B cell (primary cell): ENCODE data around the gene PPP4R4. TPM values are rescaled to one million over a fixed set of nuclear protein-coding genes. Genes with fewer than 3 reads are reported as not detected.

Source experiments
- ATAC-seq: fragments of 200-7000 bp; cut with Tn5 transposase; one replicate; pipeline ENCODE4 v1.10.0; 2021; ENCODE audit warnings: low read depth, mild to moderate bottlenecking, moderate number of reproducible peaks, moderate library complexity
- CTCF ChIA-PET: fragments of 350-600 bp; sonication (Branson Sonifier 250); formaldehyde crosslinking; loops from one replicate; lab custom pipeline; 2021; ENCODE audit warnings: antibody characterized with exemption, inconsistent platforms; lab: Charles Lee
- POLR2A ChIA-PET: fragments of 350-600 bp; sonication (Branson Sonifier 250); formaldehyde crosslinking; loops from one replicate; lab custom pipeline; 2021; ENCODE audit warnings: antibody characterized with exemption; lab: Charles Lee
- DNase-seq: peaks from one replicate; pipeline ENCODE4 v3.0.0; 2013
- H2AFZ ChIP-seq: 2 replicates; pipeline ENCODE4 v1.6.1; 2012; ENCODE audit warnings: mild to moderate bottlenecking, low read depth, low read length; ENCODE audit not compliant: insufficient read depth, poor library complexity, severe bottlenecking
- H3K27ac ChIP-seq, 2 donors: 1 replicate in 1 of 2; 2 replicates in 1 of 2; pipeline ENCODE4 v1.5.1; 2012 to 2013; ENCODE audit warnings: low read length in 2 of 2, mild to moderate bottlenecking in 2 of 2, moderate library complexity in 1 of 2
- H3K27me3 ChIP-seq, 4 experiments: fragments of 200-600 bp in 1 of 4; sonication (generic) in 1 of 4; replicated peaks in 1 of 4; 1 replicate in 2 of 4; 2 replicates in 2 of 4; pipeline versions ENCODE4 v1.6.1 to v1.7.0; 2013 to 2016; ENCODE audit warnings: low read length in 3 of 4, mild to moderate bottlenecking in 2 of 4, mixed read lengths in 1 of 4, moderate library complexity in 1 of 4; ENCODE audit not compliant: insufficient read depth in 4 of 4, control insufficient read depth in 3 of 4; ENCODE audit errors: control extremely low read depth in 1 of 4
- H3K36me3 ChIP-seq, 2 experiments: replicated peaks in 1 of 2; 1 replicate in 1 of 2; 2 replicates in 1 of 2; pipeline versions ENCODE4 v1.6.1 to v1.7.1; 2013; ENCODE audit warnings: low read length in 1 of 2; ENCODE audit not compliant: insufficient read depth in 2 of 2, control insufficient read depth in 1 of 2; ENCODE audit errors: control extremely low read depth in 1 of 2, extremely low read depth in 1 of 2
- H3K4me1 ChIP-seq, 2 donors: fragments of 200-600 bp in 1 of 2; sonication (generic) in 1 of 2; 1 replicate in 1 of 2; 2 replicates in 1 of 2; pipeline versions ENCODE4 v1.5.1 to v1.6.1; 2013 to 2017; ENCODE audit warnings: low read length in 2 of 2; ENCODE audit not compliant: control insufficient read depth in 2 of 2, insufficient read depth in 2 of 2
- H3K4me2 ChIP-seq: replicated peaks from 2 replicates; pipeline ENCODE3; 2012; ENCODE audit warnings: mild to moderate bottlenecking, low read depth, low read length; ENCODE audit not compliant: poor library complexity, severe bottlenecking
- H3K4me3 ChIP-seq, 5 experiments: fragments of 200-600 bp in 1 of 5; sonication (generic) in 1 of 5; 1 replicate in 3 of 5; 2 replicates in 2 of 5; pipeline versions ENCODE4 v1.5.1 to v1.7.0; 2011 to 2016; ENCODE audit warnings: low read length in 4 of 5, mild to moderate bottlenecking in 4 of 5, low read depth in 2 of 5, control low read depth in 1 of 5, moderate library complexity in 1 of 5; ENCODE audit not compliant: insufficient read depth in 1 of 5; ENCODE audit errors: control extremely low read depth in 1 of 5, extremely low read depth in 1 of 5
- H3K79me2 ChIP-seq: fragments of 200-600 bp; sonication (generic); one replicate; pipeline ENCODE4 v1.6.0; 2016; ENCODE audit warnings: low read length; ENCODE audit not compliant: control insufficient read depth, insufficient read depth
- H3K9ac ChIP-seq: fragments of 200-600 bp; sonication (generic); 2 replicates; pipeline ENCODE4 v1.6.1; 2017; ENCODE audit warnings: mild to moderate bottlenecking, low read length, moderate library complexity
- H3K9me3 ChIP-seq, 3 donors: one replicate each; pipeline versions ENCODE4 v1.6.1 to v1.7.1; 2013; ENCODE audit warnings: low read length in 2 of 3; ENCODE audit not compliant: control insufficient read depth in 2 of 3, insufficient read depth in 1 of 3; ENCODE audit errors: control extremely low read depth in 1 of 3
- H4K20me1 ChIP-seq: 2 replicates; pipeline ENCODE4 v1.6.0; 2012; ENCODE audit warnings: mild to moderate bottlenecking, low read length; ENCODE audit not compliant: insufficient read depth, control insufficient read depth, poor library complexity, severe bottlenecking
- H3K27ac Mint-ChIP-seq: one replicate; pipeline ENCODE4 v1.8.0; 2021; ENCODE audit warnings: mixed read lengths
- H3K27me3 Mint-ChIP-seq: one replicate; pipeline ENCODE4 v1.8.0; 2021; ENCODE audit warnings: mixed read lengths
- H3K4me1 Mint-ChIP-seq: one replicate; pipeline ENCODE4 v1.8.0; 2021; ENCODE audit warnings: mixed read lengths
- H3K4me3 Mint-ChIP-seq: one replicate; pipeline ENCODE4 v1.8.0; 2021; ENCODE audit warnings: mixed read lengths
- H3K9me3 Mint-ChIP-seq: one replicate; pipeline ENCODE4 v1.8.0; 2022; ENCODE audit warnings: mixed read lengths; ENCODE audit not compliant: insufficient read depth
- CTCF ChIP-seq: fragments of 200-600 bp; IDR thresholded peaks from one replicate; pipeline ENCODE4 v1.8.0; 2022; ENCODE audit warnings: antibody characterized with exemption, mild to moderate bottlenecking
- EZH2 ChIP-seq: IDR thresholded peaks from 2 replicates; pipeline ENCODE4 v1.6.1; 2012; ENCODE audit warnings: borderline replicate concordance, low read depth, mild to moderate bottlenecking, moderate library complexity, low read length; ENCODE audit not compliant: insufficient read depth, poor library complexity, severe bottlenecking
- WGBS: methylation state at CpG from one replicate; pipeline ENCODE4 v1.1.5; 2013; ENCODE audit warnings: missing lambda C conversion rate; ENCODE audit not compliant: insufficient coverage; 5-methylcytosine and 5-hydroxymethylcytosine counted together
- intact Hi-C: fragments of 100-400 bp; cut with micrococcal nuclease; formaldehyde crosslinking; loops from one replicate; pipeline ENCODE4 v1.10.0; 2022
- polyA plus RNA-seq: library from polyadenylated mRNA; depleted of rRNA; stranded (reverse); fragments of >200 nt; gene quantifications from 2 replicates; pipeline ENCODE4 v1.2.3, GENCODE V29; 2012
- total RNA-seq, 2 donors: library from RNA; stranded (reverse); fragments of 120-200 nt in 1 of 2; gene quantifications; 1 replicate in 1 of 2; 2 replicates in 1 of 2; pipeline versions ENCODE4 v1.2.3 to v1.2.4, GENCODE V29; 2013 to 2022

PPP4R4 gene
- total and polyA plus RNA-seq, 2 donors (not counting 1 experiment from before 2014, with no cell fraction given): not detected

GRCh38 chr14:94291906-94292525 is 117.9 kb downstream of the PPP4R4 start:
- CTCF ChIA-PET: no interaction called here
- no peaks in the 10 kb centered on the region for H4K20me1 ChIP-seq
- H3K4me2 ChIP-seq: no peak overlapping the region

GRCh38 chr14:94292526-94292871 is 118.4 kb downstream of the PPP4R4 start:
- no peak for DNase-seq
- H3K27me3 Mint-ChIP-seq: peaks cover 6% of the 10 kb centered on the region
- TF ChIP-seq EZH2 (no peak), CTCF (no peak)

More at GRCh38 chr14:94291906-94292525, 117.9 kb downstream of the PPP4R4 start:
- DNase-seq (no peak), ATAC-seq (no peak)
- no peak overlapping the region for H3K27ac ChIP-seq
- TF ChIP-seq CTCF: no peak
- TF ChIP-seq EZH2: no peak
- H3K36me3 ChIP-seq: no peaks in the 10 kb centered on the region
- H3K4me1 ChIP-seq: no peaks in the 10 kb centered on the region
- H3K9me3 ChIP-seq: peaks cover 0 to 17% (median 0%) of the 10 kb centered on the region in 3 donors
- peaks cover 2% of the 10 kb centered on the region for H3K9me3 Mint-ChIP-seq
- no peak overlapping the region for H3K4me3 ChIP-seq
- POLR2A ChIA-PET: no interaction called here
- H3K79me2 ChIP-seq: no peaks in the 10 kb centered on the region
- H3K27ac Mint-ChIP-seq: no peak overlapping the region
- intact Hi-C loops: no loop called here
- H3K27me3 Mint-ChIP-seq: peaks cover 11% of the 10 kb centered on the region
- no peak overlapping the region for H3K4me3 Mint-ChIP-seq
- H3K9ac ChIP-seq: no peak overlapping the region
- H2AFZ ChIP-seq: no peak overlapping the region
- H3K4me1 Mint-ChIP-seq: no peaks in the 10 kb centered on the region
- H3K27me3 ChIP-seq: no peaks in the 10 kb centered on the region
- 78% methylated on average over 15 of the region's 15 CpGs for WGBS

More at GRCh38 chr14:94292526-94292871, 118.4 kb downstream of the PPP4R4 start:
- no peak overlapping the region for H3K4me2 ChIP-seq
- no peaks in the 10 kb centered on the region for H3K36me3 ChIP-seq
- Mint-ChIP-seq H3K4me1 (no peaks in the 10 kb centered on the region), H3K27ac (no peak overlapping the region), H3K9me3 (peaks cover 2% of the 10 kb centered on the region), H3K4me3 (no peak overlapping the region)
- no peak overlapping the region for H2AFZ ChIP-seq
- H3K27ac ChIP-seq: no peak overlapping the region
- intact Hi-C loops: no loop called here
- no peaks in the 10 kb centered on the region for H3K27me3 ChIP-seq
- no peak for ATAC-seq
- no peaks in the 10 kb centered on the region for H4K20me1 ChIP-seq
- H3K79me2 ChIP-seq: no peaks in the 10 kb centered on the region
- ChIA-PET POLR2A (no interaction called here), CTCF (no interaction called here)
- H3K4me1 ChIP-seq: no peaks in the 10 kb centered on the region
- peaks cover 0 to 17% (median 0%) of the 10 kb centered on the region in 3 donors for H3K9me3 ChIP-seq
- 82% methylated on average over 3 of the region's 3 CpGs for WGBS
- H3K9ac ChIP-seq: no peak overlapping the region
- no peak overlapping the region for H3K4me3 ChIP-seq
